Liver (tissue), 9 donors: ENCODE results near the gene PSMB4. TPM values are rescaled to one million over a fixed set of nuclear protein-coding genes. Genes with fewer than 3 reads are reported as not detected.
"Not testable (repeated sequence)": the region's sequence is repeated elsewhere in the genome, so short reads cannot be mapped to it uniquely, and the experiment has no call there.

Experiments used
- DNase-seq: peaks from one replicate; pipeline ENCODE4 v3.0.0-alpha.2; 2017; ENCODE audit warnings: low spot score
- H3K27ac ChIP-seq, 2 donors: one replicate each; pipeline ENCODE4 v1.7.0; 2013; ENCODE audit warnings: inconsistent platforms in 2 of 2, low read length in 2 of 2, control low read depth in 1 of 2, low read depth in 1 of 2, mild to moderate bottlenecking in 1 of 2
- H3K27me3 ChIP-seq, 4 donors: one replicate each; pipeline versions ENCODE4 v1.6.1 to v1.7.0; 2013; ENCODE audit warnings: low read length in 3 of 4, inconsistent platforms in 1 of 4, mild to moderate bottlenecking in 1 of 4, moderate library complexity in 1 of 4; ENCODE audit not compliant: control insufficient read depth in 4 of 4, insufficient read depth in 4 of 4
- H3K36me3 ChIP-seq, 4 donors: one replicate each; pipeline versions ENCODE4 v1.6.1 to v1.7.0; 2013; ENCODE audit warnings: low read length in 3 of 4, mild to moderate bottlenecking in 3 of 4, low read depth in 1 of 4, moderate library complexity in 1 of 4; ENCODE audit not compliant: control insufficient read depth in 4 of 4, insufficient read depth in 3 of 4
- H3K4me1 ChIP-seq, 4 donors: one replicate each; pipeline versions ENCODE4 v1.6.1 to v1.7.0; 2013; ENCODE audit warnings: low read length in 3 of 4, mild to moderate bottlenecking in 3 of 4, moderate library complexity in 1 of 4; ENCODE audit not compliant: control insufficient read depth in 4 of 4, insufficient read depth in 4 of 4
- H3K4me3 ChIP-seq, 3 donors: one replicate each; pipeline versions ENCODE4 v1.6.1 to v1.7.0; 2013; ENCODE audit warnings: low read length in 3 of 3, control low read depth in 1 of 3, low read depth in 1 of 3, mild to moderate bottlenecking in 1 of 3
- H3K9ac ChIP-seq, 2 donors: one replicate each; pipeline ENCODE4 v1.7.0; 2013; ENCODE audit warnings: low read length in 2 of 2, mild to moderate bottlenecking in 2 of 2, moderate library complexity in 2 of 2, control low read depth in 1 of 2, low read depth in 1 of 2
- H3K9me3 ChIP-seq, 4 donors: one replicate each; pipeline versions ENCODE4 v1.6.1 to v1.7.0; 2013; ENCODE audit warnings: low read length in 3 of 4; ENCODE audit not compliant: control insufficient read depth in 4 of 4
- ATF3 ChIP-seq: IDR thresholded peaks from 2 replicates; pipeline ENCODE4 v1.6.1; 2016; ENCODE audit warnings: antibody characterized with exemption
- EGR1 ChIP-seq, 2 donors: IDR thresholded peaks; 2 replicates each; pipeline ENCODE4 v1.6.1; 2016 to 2018; ENCODE audit warnings: antibody characterized with exemption in 2 of 2, low read depth in 2 of 2
- FOXA1 ChIP-seq: IDR thresholded peaks from 2 replicates; pipeline ENCODE4 v1.6.1; 2016; ENCODE audit warnings: antibody characterized with exemption
- FOXA2 ChIP-seq: IDR thresholded peaks from 2 replicates; pipeline ENCODE4 v1.6.1; 2016; ENCODE audit warnings: antibody characterized with exemption
- GABPA ChIP-seq, 2 donors: IDR thresholded peaks in 1 of 2; conservative IDR thresholded peaks in 1 of 2; 2 replicates each; pipeline ENCODE4 v1.6.1; 2016; ENCODE audit warnings: antibody characterized with exemption in 2 of 2, mild to moderate bottlenecking in 1 of 2, moderate library complexity in 1 of 2
- HNF4A ChIP-seq, 2 donors: conservative IDR thresholded peaks; 2 replicates each; pipeline ENCODE4 v1.6.1; 2016; ENCODE audit warnings: antibody characterized with exemption in 2 of 2, mild to moderate bottlenecking in 2 of 2
- HNF4G ChIP-seq: IDR thresholded peaks from 2 replicates; pipeline ENCODE4 v1.6.1; 2016; ENCODE audit warnings: antibody characterized with exemption
- JUND ChIP-seq, 2 donors: IDR thresholded peaks; 2 replicates each; pipeline ENCODE4 v1.6.1; 2016; ENCODE audit warnings: antibody characterized with exemption in 2 of 2
- NR2F2 ChIP-seq: IDR thresholded peaks from 2 replicates; pipeline ENCODE4 v1.6.1; 2016; ENCODE audit warnings: antibody characterized with exemption
- RAD21 ChIP-seq, 2 donors: IDR thresholded peaks; 2 replicates each; pipeline ENCODE4 v1.6.1; 2016; ENCODE audit warnings: antibody characterized with exemption in 2 of 2, mild to moderate bottlenecking in 2 of 2
- REST ChIP-seq: IDR thresholded peaks from 2 replicates; pipeline ENCODE4 v1.6.1; 2016; ENCODE audit warnings: antibody characterized with exemption, mild to moderate bottlenecking
- RXRA ChIP-seq, 2 donors: IDR thresholded peaks; 2 replicates each; pipeline ENCODE4 v1.6.1; 2017 to 2018; ENCODE audit warnings: antibody characterized with exemption in 2 of 2, mild to moderate bottlenecking in 1 of 2
- SP1 ChIP-seq: IDR thresholded peaks from 2 replicates; pipeline ENCODE4 v1.6.1; 2018; ENCODE audit warnings: antibody characterized with exemption, mild to moderate bottlenecking
- TAF1 ChIP-seq: conservative IDR thresholded peaks from 2 replicates; pipeline ENCODE4 v1.6.1; 2016; ENCODE audit warnings: antibody characterized with exemption, mild to moderate bottlenecking
- YY1 ChIP-seq: IDR thresholded peaks from 2 replicates; pipeline ENCODE4 v1.6.1; 2016; ENCODE audit warnings: antibody characterized with exemption, mild to moderate bottlenecking
- ZBTB33 ChIP-seq: IDR thresholded peaks from 2 replicates; pipeline ENCODE4 v1.6.1; 2016; ENCODE audit warnings: antibody characterized with exemption
- WGBS: extraction: QIAGEN DNeasy Blood & Tissue Kit; methylation state at CpG from one replicate; pipeline ENCODE4 v1.1.7; 2013; 5-methylcytosine and 5-hydroxymethylcytosine counted together
- polyA plus RNA-seq, 2 donors: library from polyadenylated mRNA; stranded (reverse) in 1 of 2; unstranded in 1 of 2; fragments of 200-250 nt in 1 of 2; fragments of >200 nt in 1 of 2; fragmentation: Nextera tagmentation in 1 of 2; extraction: Ambion mirVana in 1 of 2; gene quantifications; one replicate each; pipeline versions ENCODE4 v1.2.1 to v1.2.3, GENCODE V29; 2013 to 2015
- total RNA-seq, 2 donors: library from RNA; depleted of rRNA; stranded (reverse); fragments of >200 nt; gene quantifications; one replicate each; pipeline ENCODE4 v1.2.3, GENCODE V29; 2014
- TF ChIP-seq, protein P1 (sequence below): fragments of 150-350 bp; IDR thresholded peaks from 2 replicates; pipeline ENCODE4 v1.5.1; 2017; ENCODE audit warnings: improper control_type of control experiment, low read depth, low read length; ENCODE audit not compliant: missing input control
- TF ChIP-seq, protein P2 (sequence below): IDR thresholded peaks from 2 replicates; pipeline ENCODE4 v1.6.1; 2016; ENCODE audit warnings: antibody characterized with exemption
- donor health status: healthy.
- donor health status: healthy.
- donor health status: healthy.
- donor health status: healthy.
- donor health status: healthy.

The PSMB4 gene
- total RNA-seq (100 to 1,000 TPM; 130 to 212 TPM), polyA plus RNA-seq (100 to 1,000 TPM; 191 to 228 TPM)

DNA sequence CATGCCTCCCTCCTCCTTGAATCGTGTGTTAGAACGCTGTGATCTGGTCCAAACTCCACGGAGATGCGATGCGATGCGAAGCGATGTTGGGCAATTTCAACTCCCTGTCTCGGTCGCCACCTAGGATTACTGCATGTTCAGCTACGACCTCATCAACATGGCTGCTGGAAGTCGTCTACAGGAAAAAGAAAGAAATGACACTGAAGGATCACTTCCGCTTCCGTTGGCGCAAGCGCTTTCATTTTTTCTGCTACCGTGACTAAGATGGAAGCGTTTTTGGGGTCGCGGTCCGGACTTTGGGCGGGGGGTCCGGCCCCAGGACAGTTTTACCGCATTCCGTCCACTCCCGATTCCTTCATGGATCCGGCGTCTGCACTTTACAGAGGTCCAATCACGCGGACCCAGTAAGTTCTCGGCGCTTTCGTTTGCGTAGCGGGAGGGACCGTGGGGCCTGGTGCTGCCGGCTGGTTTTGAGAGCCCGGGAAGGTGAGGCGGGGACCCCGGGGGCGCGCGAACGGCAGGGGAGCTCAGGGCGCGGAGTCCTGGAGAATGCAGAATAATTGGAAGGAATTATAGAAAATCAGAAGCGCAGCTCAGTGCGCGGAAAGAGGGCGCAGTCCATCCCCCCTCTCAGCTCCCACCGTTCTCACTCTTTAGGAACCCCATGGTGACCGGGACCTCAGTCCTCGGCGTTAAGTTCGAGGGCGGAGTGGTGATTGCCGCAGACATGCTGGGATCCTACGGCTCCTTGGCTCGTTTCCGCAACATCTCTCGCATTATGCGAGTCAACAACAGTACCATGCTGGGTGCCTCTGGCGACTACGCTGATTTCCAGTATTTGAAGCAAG lies at the start of gene PSMB4:
TSS of gene PSMB4 (plus strand) at position 250 of the 848 bp plus-strand sequence. CDS start at position 265, 15 bp downstream.
- TF ChIP-seq RXRA (IDR thresholded peaks at IDR 0.05), result peak; percentile 47 to 82
- TF ChIP-seq ZBTB33, result no peak
- peak; percentile 34 for TF ChIP-seq FOXA1
- TF ChIP-seq NR2F2, result peak; percentile 33
- peak; percentile 99 for TF ChIP-seq YY1
- TF ChIP-seq ATF3, result no peak
- TF ChIP-seq, protein P1, sequence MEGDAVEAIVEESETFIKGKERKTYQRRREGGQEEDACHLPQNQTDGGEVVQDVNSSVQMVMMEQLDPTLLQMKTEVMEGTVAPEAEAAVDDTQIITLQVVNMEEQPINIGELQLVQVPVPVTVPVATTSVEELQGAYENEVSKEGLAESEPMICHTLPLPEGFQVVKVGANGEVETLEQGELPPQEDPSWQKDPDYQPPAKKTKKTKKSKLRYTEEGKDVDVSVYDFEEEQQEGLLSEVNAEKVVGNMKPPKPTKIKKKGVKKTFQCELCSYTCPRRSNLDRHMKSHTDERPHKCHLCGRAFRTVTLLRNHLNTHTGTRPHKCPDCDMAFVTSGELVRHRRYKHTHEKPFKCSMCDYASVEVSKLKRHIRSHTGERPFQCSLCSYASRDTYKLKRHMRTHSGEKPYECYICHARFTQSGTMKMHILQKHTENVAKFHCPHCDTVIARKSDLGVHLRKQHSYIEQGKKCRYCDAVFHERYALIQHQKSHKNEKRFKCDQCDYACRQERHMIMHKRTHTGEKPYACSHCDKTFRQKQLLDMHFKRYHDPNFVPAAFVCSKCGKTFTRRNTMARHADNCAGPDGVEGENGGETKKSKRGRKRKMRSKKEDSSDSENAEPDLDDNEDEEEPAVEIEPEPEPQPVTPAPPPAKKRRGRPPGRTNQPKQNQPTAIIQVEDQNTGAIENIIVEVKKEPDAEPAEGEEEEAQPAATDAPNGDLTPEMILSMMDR, result peak; percentile 19
- peak; percentile 12 to 68 for TF ChIP-seq JUND (IDR thresholded peaks at IDR 0.05)
- TF ChIP-seq SP1, result peak; percentile 72
- peak; percentile 56 for TF ChIP-seq TAF1
- TF ChIP-seq, protein P2, sequence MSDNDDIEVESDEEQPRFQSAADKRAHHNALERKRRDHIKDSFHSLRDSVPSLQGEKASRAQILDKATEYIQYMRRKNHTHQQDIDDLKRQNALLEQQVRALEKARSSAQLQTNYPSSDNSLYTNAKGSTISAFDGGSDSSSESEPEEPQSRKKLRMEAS, result peak; percentile 43
- peak; percentile 52 to 81 for TF ChIP-seq HNF4A (conservative IDR thresholded peaks at IDR 0.05)
- peak; percentile 97 to 99 for TF ChIP-seq GABPA (IDR thresholded peaks at IDR 0.05 in 1 of 2, conservative IDR thresholded peaks at IDR 0.05 in 1 of 2)
- peak; percentile 74 to 75 for TF ChIP-seq RAD21 (IDR thresholded peaks at IDR 0.05)
- no peak for TF ChIP-seq EGR1 (IDR thresholded peaks at IDR 0.05; ENCODE audit: low read depth in 2 of 2)
- TF ChIP-seq REST, result peak; percentile 73
- peak; percentile 44 for TF ChIP-seq FOXA2
- TF ChIP-seq HNF4G, result peak; percentile 48
- Histone ChIP-seq H3K27ac (peak within 1 kb of the TSS; percentile 84 to 86), H3K4me3 (peak within 1 kb of the TSS; percentile 73 to 93 (median 86)), H3K9ac (peak within 1 kb of the TSS; percentile 64 to 79), H3K27me3 (no peaks in the 10 kb centered on the region), H3K4me1 (peaks cover 2 to 31% (median 25%) of the 10 kb centered on the region in 4 donors), H3K9me3 (no peaks in the 10 kb centered on the region), H3K36me3 (peaks cover 4 to 27% (median 23%) of the 10 kb centered on the region in 4 donors)
- peak; percentile 82 for DNase-seq
- WGBS, result under 1% methylated on average over 63 of the region's 63 CpGs

GRCh38 chr1:151350323-151350722 lies 49.0 kb upstream of the PSMB4 start:
- not testable (repeated sequence) for DNase-seq, H3K27ac ChIP-seq, H3K9ac ChIP-seq, H3K9me3 ChIP-seq, H3K27me3 ChIP-seq, H3K36me3 ChIP-seq, H3K4me3 ChIP-seq
- peaks cover 0 to 10% (median 8%) of the 10 kb centered on the region in 4 donors for H3K4me1 ChIP-seq
- WGBS, result 96% methylated on average over 9 of the region's 9 CpGs
